ENCODE results near the gene CARD6. TPM values are rescaled to one million over a fixed set of nuclear protein-coding genes. Genes with fewer than 3 reads are reported as not detected.
A peak's percentile ranks its signal among the peaks of the same experiment; 100 is the strongest.

The CARD6 gene
- total and polyA plus RNA-seq, 9 of the 15 experiments (the other 6 are each of a cell fraction or from before 2014, with no cell fraction given) = 3.5 to 8.3 (median 5.9) TPM

DNA sequence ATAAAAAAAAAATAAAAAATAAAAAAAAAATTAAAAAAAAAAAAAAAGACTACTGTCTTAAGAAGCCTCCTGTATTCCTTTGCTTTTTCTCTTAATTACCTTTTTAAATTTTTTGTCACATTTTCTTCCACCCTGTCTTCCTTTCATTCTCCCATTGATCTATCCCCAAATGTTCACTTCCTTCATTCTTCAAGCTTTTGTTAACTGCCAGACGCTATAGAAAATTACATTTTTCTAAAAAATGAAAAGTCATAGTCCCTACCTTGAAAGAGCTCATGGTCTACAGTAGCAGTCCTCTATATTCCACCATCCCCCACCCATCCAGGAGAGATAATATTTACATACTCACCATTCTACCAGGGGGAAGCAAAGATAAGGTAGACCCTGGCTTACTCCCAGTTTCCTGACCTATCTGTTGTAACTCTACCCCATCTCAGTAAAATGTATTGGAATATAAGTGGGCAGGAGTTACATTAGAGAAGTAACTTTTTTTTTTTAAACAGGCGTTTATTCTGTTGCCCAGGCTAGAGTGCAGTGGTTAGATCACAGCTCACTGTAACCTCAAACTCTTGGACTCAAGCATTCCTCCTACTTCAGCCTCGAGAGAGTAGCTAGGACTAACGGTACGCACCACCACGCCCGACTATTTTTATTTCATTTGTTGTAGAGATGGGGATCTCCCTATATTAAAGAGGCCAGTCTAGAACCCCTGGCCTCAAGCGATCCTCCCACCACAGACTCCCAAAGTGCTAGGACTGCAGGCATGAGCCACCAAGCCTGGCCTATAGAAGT is 39.2 kb upstream of the CARD6 start (continued):
- TF ChIP-seq, protein P1, sequence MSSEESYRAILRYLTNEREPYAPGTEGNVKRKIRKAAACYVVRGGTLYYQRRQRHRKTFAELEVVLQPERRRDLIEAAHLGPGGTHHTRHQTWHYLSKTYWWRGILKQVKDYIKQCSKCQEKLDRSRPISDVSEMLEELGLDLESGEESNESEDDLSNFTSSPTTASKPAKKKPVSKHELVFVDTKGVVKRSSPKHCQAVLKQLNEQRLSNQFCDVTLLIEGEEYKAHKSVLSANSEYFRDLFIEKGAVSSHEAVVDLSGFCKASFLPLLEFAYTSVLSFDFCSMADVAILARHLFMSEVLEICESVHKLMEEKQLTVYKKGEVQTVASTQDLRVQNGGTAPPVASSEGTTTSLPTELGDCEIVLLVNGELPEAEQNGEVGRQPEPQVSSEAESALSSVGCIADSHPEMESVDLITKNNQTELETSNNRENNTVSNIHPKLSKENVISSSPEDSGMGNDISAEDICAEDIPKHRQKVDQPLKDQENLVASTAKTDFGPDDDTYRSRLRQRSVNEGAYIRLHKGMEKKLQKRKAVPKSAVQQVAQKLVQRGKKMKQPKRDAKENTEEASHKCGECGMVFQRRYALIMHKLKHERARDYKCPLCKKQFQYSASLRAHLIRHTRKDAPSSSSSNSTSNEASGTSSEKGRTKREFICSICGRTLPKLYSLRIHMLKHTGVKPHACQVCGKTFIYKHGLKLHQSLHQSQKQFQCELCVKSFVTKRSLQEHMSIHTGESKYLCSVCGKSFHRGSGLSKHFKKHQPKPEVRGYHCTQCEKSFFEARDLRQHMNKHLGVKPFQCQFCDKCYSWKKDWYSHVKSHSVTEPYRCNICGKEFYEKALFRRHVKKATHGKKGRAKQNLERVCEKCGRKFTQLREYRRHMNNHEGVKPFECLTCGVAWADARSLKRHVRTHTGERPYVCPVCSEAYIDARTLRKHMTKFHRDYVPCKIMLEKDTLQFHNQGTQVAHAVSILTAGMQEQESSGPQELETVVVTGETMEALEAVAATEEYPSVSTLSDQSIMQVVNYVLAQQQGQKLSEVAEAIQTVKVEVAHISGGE (CRISPR knock-in tag; IDR thresholded peaks at IDR 0.05) = peak in 1 of 3 experiments; percentile 69; a peak in 1 of 6 replicates
- TF ChIP-seq PCBP1 (IDR thresholded peaks at IDR 0.05; ENCODE audit: low read depth, low read length, poor library complexity, severe bottlenecking) (no peak), POLR2A (conservative IDR thresholded peaks at IDR 0.05) (peak; percentile 58), TCF3 (CRISPR knock-in tag; IDR thresholded peaks at IDR 0.05) (peak; percentile 80), SMAD1 (IDR thresholded peaks at IDR 0.05; ENCODE audit: low read depth, low read length, partially characterized antibody) (no peak), DACH1 (IDR thresholded peaks at IDR 0.05; ENCODE audit: partially characterized antibody) (peak; percentile 70), BRD4 (IDR thresholded peaks at IDR 0.05) (peak; percentile 90; the same call in 1 of the 2 replicates), GATAD2A (IDR thresholded peaks at IDR 0.05) (peak; percentile 90), TAF9B (IDR thresholded peaks at IDR 0.05; ENCODE audit: partially characterized antibody) (peak; percentile 66), TRIM24 (IDR thresholded peaks at IDR 0.05) (peak; percentile 80 to 82; a peak in 3 of 4 replicates), ZSCAN29 (IDR thresholded peaks at IDR 0.05) (0 out of 2 replicates have a peak, but pooled peaks have one; percentile 12), NFXL1 (CRISPR knock-in tag; IDR thresholded peaks at IDR 0.05) (no peak), ARNT (IDR thresholded peaks at IDR 0.05) (peak; percentile 84 to 88), TAL1 (IDR thresholded peaks at IDR 0.05) (peak; percentile 81), ZC3H11A (IDR thresholded peaks at IDR 0.05; ENCODE audit: low read depth, low read length) (0 out of 2 replicates have a peak, but pooled peaks have one; percentile 45), NFYB (IDR thresholded peaks at IDR 0.05; ENCODE audit: extremely low read depth, insufficient read length) (no peak), DIDO1 (tag; IDR thresholded peaks at IDR 0.05; ENCODE audit: low read depth) (no peak), JUND (IDR thresholded peaks at IDR 0.05; ENCODE audit: borderline replicate concordance, low read depth, low read length) (peak; percentile 78), JUND (tag; IDR thresholded peaks at IDR 0.05; ENCODE audit: borderline replicate concordance, low read depth, low read length) (peak; percentile 49; the same call in 1 of the 3 replicates)
- TF ChIP-seq, protein P2, sequence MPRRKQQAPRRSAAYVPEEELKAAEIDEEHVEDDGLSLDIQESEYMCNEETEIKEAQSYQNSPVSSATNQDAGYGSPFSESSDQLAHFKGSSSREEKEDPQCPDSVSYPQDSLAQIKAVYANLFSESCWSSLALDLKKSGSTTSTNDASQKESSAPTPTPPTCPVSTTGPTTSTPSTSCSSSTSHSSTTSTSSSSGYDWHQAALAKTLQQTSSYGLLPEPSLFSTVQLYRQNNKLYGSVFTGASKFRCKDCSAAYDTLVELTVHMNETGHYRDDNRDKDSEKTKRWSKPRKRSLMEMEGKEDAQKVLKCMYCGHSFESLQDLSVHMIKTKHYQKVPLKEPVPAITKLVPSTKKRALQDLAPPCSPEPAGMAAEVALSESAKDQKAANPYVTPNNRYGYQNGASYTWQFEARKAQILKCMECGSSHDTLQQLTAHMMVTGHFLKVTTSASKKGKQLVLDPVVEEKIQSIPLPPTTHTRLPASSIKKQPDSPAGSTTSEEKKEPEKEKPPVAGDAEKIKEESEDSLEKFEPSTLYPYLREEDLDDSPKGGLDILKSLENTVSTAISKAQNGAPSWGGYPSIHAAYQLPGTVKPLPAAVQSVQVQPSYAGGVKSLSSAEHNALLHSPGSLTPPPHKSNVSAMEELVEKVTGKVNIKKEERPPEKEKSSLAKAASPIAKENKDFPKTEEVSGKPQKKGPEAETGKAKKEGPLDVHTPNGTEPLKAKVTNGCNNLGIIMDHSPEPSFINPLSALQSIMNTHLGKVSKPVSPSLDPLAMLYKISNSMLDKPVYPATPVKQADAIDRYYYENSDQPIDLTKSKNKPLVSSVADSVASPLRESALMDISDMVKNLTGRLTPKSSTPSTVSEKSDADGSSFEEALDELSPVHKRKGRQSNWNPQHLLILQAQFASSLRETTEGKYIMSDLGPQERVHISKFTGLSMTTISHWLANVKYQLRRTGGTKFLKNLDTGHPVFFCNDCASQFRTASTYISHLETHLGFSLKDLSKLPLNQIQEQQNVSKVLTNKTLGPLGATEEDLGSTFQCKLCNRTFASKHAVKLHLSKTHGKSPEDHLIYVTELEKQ (CRISPR knock-in tag; IDR thresholded peaks at IDR 0.05) = 0 out of 2 replicates have a peak, but pooled peaks have one; percentile 4
- TF ChIP-seq, protein P3, sequence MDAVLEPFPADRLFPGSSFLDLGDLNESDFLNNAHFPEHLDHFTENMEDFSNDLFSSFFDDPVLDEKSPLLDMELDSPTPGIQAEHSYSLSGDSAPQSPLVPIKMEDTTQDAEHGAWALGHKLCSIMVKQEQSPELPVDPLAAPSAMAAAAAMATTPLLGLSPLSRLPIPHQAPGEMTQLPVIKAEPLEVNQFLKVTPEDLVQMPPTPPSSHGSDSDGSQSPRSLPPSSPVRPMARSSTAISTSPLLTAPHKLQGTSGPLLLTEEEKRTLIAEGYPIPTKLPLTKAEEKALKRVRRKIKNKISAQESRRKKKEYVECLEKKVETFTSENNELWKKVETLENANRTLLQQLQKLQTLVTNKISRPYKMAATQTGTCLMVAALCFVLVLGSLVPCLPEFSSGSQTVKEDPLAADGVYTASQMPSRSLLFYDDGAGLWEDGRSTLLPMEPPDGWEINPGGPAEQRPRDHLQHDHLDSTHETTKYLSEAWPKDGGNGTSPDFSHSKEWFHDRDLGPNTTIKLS (IDR thresholded peaks at IDR 0.05; ENCODE audit: borderline replicate concordance, low read depth) = peak; percentile 78; the same call in 1 of the 2 replicates
